Upper lobe of left lung (tissue), 4 donors: Measurements from ENCODE around the gene SPNS3.

Source experiments
- POLR2A ChIP-seq, 4 donors: fragments of 450-650 bp; IDR thresholded peaks; one replicate each; pipeline ENCODE4 v1.5.1; 2016 to 2017; ENCODE audit warnings: antibody characterized with exemption in 4 of 4, mild to moderate bottlenecking in 2 of 4
- TF ChIP-seq, protein P1 (sequence below), 6 experiments: fragments of 450-650 bp in 4 of 6; fragments of 200-600 bp in 2 of 6; sonication (generic) in 2 of 6; IDR thresholded peaks; one replicate each; pipeline ENCODE4 v1.5.1; 2016 to 2019; ENCODE audit warnings: antibody characterized with exemption in 6 of 6

GRCh38 chr17:4440690-4441686, 7.2 kb downstream of the SPNS3 start:
- TF ChIP-seq, protein P1, sequence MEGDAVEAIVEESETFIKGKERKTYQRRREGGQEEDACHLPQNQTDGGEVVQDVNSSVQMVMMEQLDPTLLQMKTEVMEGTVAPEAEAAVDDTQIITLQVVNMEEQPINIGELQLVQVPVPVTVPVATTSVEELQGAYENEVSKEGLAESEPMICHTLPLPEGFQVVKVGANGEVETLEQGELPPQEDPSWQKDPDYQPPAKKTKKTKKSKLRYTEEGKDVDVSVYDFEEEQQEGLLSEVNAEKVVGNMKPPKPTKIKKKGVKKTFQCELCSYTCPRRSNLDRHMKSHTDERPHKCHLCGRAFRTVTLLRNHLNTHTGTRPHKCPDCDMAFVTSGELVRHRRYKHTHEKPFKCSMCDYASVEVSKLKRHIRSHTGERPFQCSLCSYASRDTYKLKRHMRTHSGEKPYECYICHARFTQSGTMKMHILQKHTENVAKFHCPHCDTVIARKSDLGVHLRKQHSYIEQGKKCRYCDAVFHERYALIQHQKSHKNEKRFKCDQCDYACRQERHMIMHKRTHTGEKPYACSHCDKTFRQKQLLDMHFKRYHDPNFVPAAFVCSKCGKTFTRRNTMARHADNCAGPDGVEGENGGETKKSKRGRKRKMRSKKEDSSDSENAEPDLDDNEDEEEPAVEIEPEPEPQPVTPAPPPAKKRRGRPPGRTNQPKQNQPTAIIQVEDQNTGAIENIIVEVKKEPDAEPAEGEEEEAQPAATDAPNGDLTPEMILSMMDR (IDR thresholded peaks at IDR 0.05): no peak
- TF ChIP-seq POLR2A (IDR thresholded peaks at IDR 0.05): no peak
